Upper lobe of left lung (tissue), 6 donors: Measurements from ENCODE around the gene WDR45B. TPM values are rescaled to one million over a fixed set of nuclear protein-coding genes. Genes with fewer than 3 reads are reported as not detected.
A peak's percentile ranks its signal among the peaks of the same experiment; 100 is the strongest.

ENCODE experiments used
- ATAC-seq, 2 donors: fragments of 200-7000 bp; cut with Tn5 transposase; one replicate each; pipeline ENCODE4 v1.9.1; 2022; ENCODE audit warnings: mild to moderate bottlenecking in 2 of 2, moderate library complexity in 2 of 2; ENCODE audit not compliant: low FRiP score in 2 of 2
- DNase-seq, 2 donors: peaks; one replicate each; pipeline ENCODE4 v3.0.0-alpha.2; 2019 to 2020
- H3K27ac ChIP-seq, 4 donors: fragments of 200-600 bp; sonication (generic); one replicate each; pipeline ENCODE4 v1.5.1; 2016 to 2019
- H3K27me3 ChIP-seq, 4 donors: fragments of 200-600 bp; sonication (generic); one replicate each; pipeline ENCODE4 v1.5.1; 2017 to 2019
- H3K36me3 ChIP-seq, 4 donors: fragments of 200-600 bp; sonication (generic); one replicate each; pipeline ENCODE4 v1.5.1; 2016 to 2019
- H3K4me1 ChIP-seq, 4 donors: fragments of 200-600 bp; sonication (generic); one replicate each; pipeline ENCODE4 v1.5.1; 2018 to 2019
- H3K4me3 ChIP-seq, 4 donors: fragments of 200-600 bp; sonication (generic); one replicate each; pipeline ENCODE4 v1.5.1; 2017 to 2019; ENCODE audit warnings: mild to moderate bottlenecking in 2 of 4, moderate library complexity in 1 of 4
- H3K9me3 ChIP-seq, 4 donors: fragments of 200-600 bp; sonication (generic); one replicate each; pipeline ENCODE4 v1.5.1; 2018 to 2019
- CTCF ChIP-seq, 6 experiments: fragments of 450-650 bp in 4 of 6; fragments of 200-600 bp in 2 of 6; sonication (generic) in 2 of 6; IDR thresholded peaks; one replicate each; pipeline ENCODE4 v1.5.1; 2016 to 2019; ENCODE audit warnings: antibody characterized with exemption in 6 of 6
- EP300 ChIP-seq, 4 donors: sonication (generic); formaldehyde crosslinking; IDR thresholded peaks; one replicate each; pipeline ENCODE4 v1.5.1; 2017; ENCODE audit warnings: antibody characterized with exemption in 4 of 4, control low read depth in 2 of 4
- POLR2A ChIP-seq, 4 donors: fragments of 450-650 bp; IDR thresholded peaks; one replicate each; pipeline ENCODE4 v1.5.1; 2016 to 2017; ENCODE audit warnings: antibody characterized with exemption in 4 of 4, mild to moderate bottlenecking in 2 of 4
- POLR2AphosphoS5 ChIP-seq, 2 donors: sonication (generic); formaldehyde crosslinking; IDR thresholded peaks; one replicate each; pipeline ENCODE4 v1.5.1; 2017; ENCODE audit warnings: antibody characterized with exemption in 2 of 2
- WGBS, 2 donors: methylation state at CpG; one replicate each; pipeline ENCODE4 v1.1.5; 2017 to 2018; 5-methylcytosine and 5-hydroxymethylcytosine counted together
- total RNA-seq, 6 donors: library from RNA; depleted of rRNA in 4 of 6; stranded (reverse); fragments of >200 nt in 4 of 6; gene quantifications; one replicate each; pipeline versions ENCODE4 v1.1.0 to v1.2.1, GENCODE V29; 2016 to 2021
- donor health status: DM: no; HTN: no; CAD: no; lungs with moderate emphysema.
- donor health status: DM: no; HTN: yes; CAD: no; lungs with severe emphysema.

WDR45B gene
- total RNA-seq, 6 donors from 2014 or later, result 54.9 to 90.0 (median 74.3) TPM

- Histone ChIP-seq H3K27ac (no peak overlapping the region), H3K27me3 (no peaks in the 10 kb centered on the region), H3K9me3 (no peaks in the 10 kb centered on the region), H3K36me3 (peaks cover 0 to 5% (median 0%) of the 10 kb centered on the region in 4 donors), H3K4me3 (no peak overlapping the region), H3K4me1 (peaks cover 0 to 15% (median 10%) of the 10 kb centered on the region in 4 donors)
- WGBS, 2 donors, result 85 to 94% methylated on average over 17 to 22 of the region's 22 CpGs
- TF ChIP-seq POLR2AphosphoS5 (IDR thresholded peaks at IDR 0.05) (no peak), EP300 (IDR thresholded peaks at IDR 0.05) (no peak), POLR2A (IDR thresholded peaks at IDR 0.05) (no peak), CTCF (IDR thresholded peaks at IDR 0.05) (no peak)
- DNase-seq, result peak in 1 of 2 donors; percentile 75
- no peak for ATAC-seq
Observed at GRCh38 chr17:82664701-82665182, 16.5 kb upstream of the WDR45B start.

- ATAC-seq (no peak), DNase-seq (no peak)
Observed at GRCh38 chr17:82664276-82664575, 16.0 kb upstream of the WDR45B start.

GRCh38 chr17:82663381-82664275, 15.4 kb upstream of the WDR45B start:
- no peak overlapping the region for H3K4me3 ChIP-seq
- peaks cover 0 to 5% (median 3%) of the 10 kb centered on the region in 4 donors for H3K4me1 ChIP-seq
- no peak overlapping the region for H3K27ac ChIP-seq
- DNase-seq (peak in 1 of 2 donors; percentile 71), ATAC-seq (no peak)
- H3K36me3 ChIP-seq, result peaks cover 0 to 12% (median 4%) of the 10 kb centered on the region in 4 donors
- 89 to 93% methylated on average over 8 to 23 of the region's 39 CpGs for WGBS, 2 donors
- TF ChIP-seq POLR2AphosphoS5 (IDR thresholded peaks at IDR 0.05), result no peak
- TF ChIP-seq POLR2A (IDR thresholded peaks at IDR 0.05), result no peak
- TF ChIP-seq CTCF (IDR thresholded peaks at IDR 0.05), result no peak
- no peak for TF ChIP-seq EP300 (IDR thresholded peaks at IDR 0.05)
- no peaks in the 10 kb centered on the region for H3K27me3 ChIP-seq
- H3K9me3 ChIP-seq, result no peaks in the 10 kb centered on the region

More at GRCh38 chr17:82664276-82664575, 16.0 kb upstream of the WDR45B start:
- H3K36me3 ChIP-seq, result peaks cover 0 to 8% (median 1%) of the 10 kb centered on the region in 4 donors
- no peak for TF ChIP-seq CTCF (IDR thresholded peaks at IDR 0.05)
- no peak for TF ChIP-seq POLR2AphosphoS5 (IDR thresholded peaks at IDR 0.05)
- TF ChIP-seq EP300 (IDR thresholded peaks at IDR 0.05), result no peak
- TF ChIP-seq POLR2A (IDR thresholded peaks at IDR 0.05), result no peak
- H3K27ac ChIP-seq, result no peak overlapping the region
- H3K4me3 ChIP-seq, result no peak overlapping the region
- 94 to 100% methylated on average over 3 to 17 of the region's 17 CpGs for WGBS, 2 donors
- H3K27me3 ChIP-seq, result no peaks in the 10 kb centered on the region
- H3K9me3 ChIP-seq, result no peaks in the 10 kb centered on the region
- peaks cover 0 to 11% (median 9%) of the 10 kb centered on the region in 4 donors for H3K4me1 ChIP-seq

GRCh38 chr17:82662711-82663261, 14.5 kb upstream of the WDR45B start:
- no peaks in the 10 kb centered on the region for H3K4me1 ChIP-seq
- ATAC-seq, result no peak
- TF ChIP-seq POLR2A (IDR thresholded peaks at IDR 0.05), result no peak
- no peak for TF ChIP-seq POLR2AphosphoS5 (IDR thresholded peaks at IDR 0.05)
- no peak for TF ChIP-seq EP300 (IDR thresholded peaks at IDR 0.05)
- TF ChIP-seq CTCF (IDR thresholded peaks at IDR 0.05), result no peak

More at GRCh38 chr17:82662711-82663261, 14.5 kb upstream of the WDR45B start:
- 86 to 93% methylated on average over 16 to 20 of the region's 20 CpGs for WGBS, 2 donors
- peaks cover 0 to 16% (median 6%) of the 10 kb centered on the region in 4 donors for H3K36me3 ChIP-seq
- no peaks in the 10 kb centered on the region for H3K9me3 ChIP-seq
- H3K4me3 ChIP-seq, result no peak overlapping the region
- no peak overlapping the region for H3K27ac ChIP-seq
- H3K27me3 ChIP-seq, result no peaks in the 10 kb centered on the region
- DNase-seq, result no peak
